Measurements from ENCODE around the gene CYP24A1. TPM values are rescaled to one million over a fixed set of nuclear protein-coding genes. Genes with fewer than 3 reads are reported as not detected.

CYP24A1 gene
- total and polyA plus RNA-seq, 2 of the 13 experiments (the other 11 are each of a cell fraction or from before 2014, with no cell fraction given): 9.4 to 32.7 TPM

GRCh38 chr20:54107600-54108325 lies 66.0 kb downstream of the CYP24A1 start (continued):
- TF ChIP-seq HHEX (CRISPR knock-in tag; IDR thresholded peaks at IDR 0.05) (peak; percentile 93), HCFC1 (IDR thresholded peaks at IDR 0.05; ENCODE audit: low read depth, low read length) (no peak), ZBTB2 (CRISPR knock-in tag; IDR thresholded peaks at IDR 0.05; ENCODE audit: low read depth) (no peak), ESRRA (CRISPR knock-in tag; IDR thresholded peaks at IDR 0.05; ENCODE audit: low read depth) (peak; percentile 97), ZNF678 (CRISPR knock-in tag; IDR thresholded peaks at IDR 0.05) (no peak), NFYB (CRISPR knock-in tag; IDR thresholded peaks at IDR 0.05) (peak; percentile 54; the same call in 1 of the 2 replicates), ZNF10 (CRISPR knock-in tag; IDR thresholded peaks at IDR 0.05; ENCODE audit: borderline replicate concordance, low read depth) (no peak), SOX13 (IDR thresholded peaks at IDR 0.05) (peak; percentile 57), SOX13 (CRISPR knock-in tag; conservative IDR thresholded peaks at IDR 0.05 in 1 of 2, IDR thresholded peaks at IDR 0.05 in 1 of 2) (peak in 1 of 2 experiments; percentile 88; a peak in 2 of 4 replicates), RORA (CRISPR knock-in tag; IDR thresholded peaks at IDR 0.05) (no peak), SMC3 (IDR thresholded peaks at IDR 0.05; ENCODE audit: low read length) (peak; percentile 36), ZBTB4 (CRISPR knock-in tag; IDR thresholded peaks at IDR 0.05; ENCODE audit: borderline replicate concordance) (peak; percentile 78; the same call in 1 of the 2 replicates), ZNF431 (CRISPR knock-in tag; IDR thresholded peaks at IDR 0.05; ENCODE audit: borderline replicate concordance, low read depth) (peak; percentile 69; the same call in 1 of the 2 replicates), ZNF562 (CRISPR knock-in tag; IDR thresholded peaks at IDR 0.05; ENCODE audit: borderline replicate concordance) (no peak), ZSCAN29 (CRISPR knock-in tag; conservative IDR thresholded peaks at IDR 0.05) (peak; percentile 98), ZNF83 (CRISPR knock-in tag; IDR thresholded peaks at IDR 0.05; ENCODE audit: borderline replicate concordance) (no peak; the same call in 1 of the 2 replicates), SP5 (CRISPR knock-in tag; IDR thresholded peaks at IDR 0.05; ENCODE audit: borderline replicate concordance, low read depth) (peak; percentile 41; the same call in 1 of the 2 replicates), DBP (CRISPR knock-in tag; IDR thresholded peaks at IDR 0.05; ENCODE audit: not compliant biosample characterization) (no peak), NFKB2 (CRISPR knock-in tag; IDR thresholded peaks at IDR 0.05; ENCODE audit: borderline replicate concordance) (no peak), REL (CRISPR knock-in tag; conservative IDR thresholded peaks at IDR 0.05) (no peak), PHF5A (CRISPR knock-in tag; IDR thresholded peaks at IDR 0.05; ENCODE audit: low read depth, unreplicated experiment) (peak; percentile 94), DNMT1 (CRISPR knock-in tag; IDR thresholded peaks at IDR 0.05) (no peak), ZKSCAN8 (CRISPR knock-in tag; IDR thresholded peaks at IDR 0.05; ENCODE audit: borderline replicate concordance) (peak; percentile 88; the same call in 1 of the 2 replicates), ZNF34 (CRISPR knock-in tag; IDR thresholded peaks at IDR 0.05; ENCODE audit: borderline replicate concordance) (peak; percentile 92; the same call in 1 of the 2 replicates)
